Vagina (tissue), 2 donors: Measurements from ENCODE around the gene KLHL40. TPM values are rescaled to one million over a fixed set of nuclear protein-coding genes. Genes with fewer than 3 reads are reported as not detected.

Experiments
- DNase-seq, 2 donors: peaks; one replicate each; pipeline ENCODE4 v3.0.0-alpha.2; 2017; ENCODE audit errors: extremely low spot score in 2 of 2
- H3K27ac ChIP-seq: fragments of 200-600 bp; sonication (generic); one replicate; pipeline ENCODE4 v1.5.1; 2019
- H3K27me3 ChIP-seq: fragments of 200-600 bp; sonication (generic); one replicate; pipeline ENCODE4 v1.5.1; 2019
- H3K36me3 ChIP-seq, 2 donors: fragments of 200-600 bp; sonication (generic); one replicate each; pipeline ENCODE4 v1.5.1; 2017 to 2019
- H3K4me1 ChIP-seq: fragments of 200-600 bp; sonication (generic); one replicate; pipeline ENCODE4 v1.5.1; 2019
- H3K4me3 ChIP-seq, 2 donors: fragments of 200-600 bp; sonication (generic); 1 replicate in 1 of 2; 2 replicates in 1 of 2; pipeline ENCODE4 v1.5.1; 2016 to 2019
- H3K9me3 ChIP-seq: fragments of 200-600 bp; sonication (generic); one replicate; pipeline ENCODE4 v1.5.1; 2019
- CTCF ChIP-seq, 3 experiments: fragments of 450-650 bp in 2 of 3; fragments of 200-600 bp in 1 of 3; sonication (generic) in 1 of 3; IDR thresholded peaks; one replicate each; pipeline ENCODE4 v1.5.1; 2017 to 2019; ENCODE audit warnings: antibody characterized with exemption in 3 of 3, mild to moderate bottlenecking in 2 of 3, moderate library complexity in 2 of 3
- POLR2A ChIP-seq, 2 donors: fragments of 450-650 bp; IDR thresholded peaks; one replicate each; pipeline ENCODE4 v1.6.1; 2017; ENCODE audit warnings: antibody characterized with exemption in 2 of 2, mild to moderate bottlenecking in 2 of 2, moderate library complexity in 2 of 2
- POLR2AphosphoS5 ChIP-seq, 2 donors: sonication (generic); formaldehyde crosslinking; IDR thresholded peaks; one replicate each; pipeline ENCODE4 v1.9.0; 2017; ENCODE audit warnings: antibody characterized with exemption in 2 of 2, mild to moderate bottlenecking in 2 of 2, low read depth in 1 of 2; ENCODE audit not compliant: insufficient read depth in 1 of 2
- intact Hi-C: fragments of 100-400 bp; cut with DNase I; formaldehyde crosslinking; loops from one replicate; pipeline ENCODE4 v1.15.1; 2023
- total RNA-seq: library from RNA; depleted of rRNA; stranded (reverse); fragments of >200 nt; gene quantifications from one replicate; pipeline ENCODE4 v1.2.3, GENCODE V29; 2016

Gene KLHL40
- total RNA-seq, 1 donor from 2014 or later = not detected

- Histone ChIP-seq H3K27ac (peak overlapping the region; percentile 96), H3K36me3 (peaks cover 0 to 7% of the 10 kb centered on the region in 2 donors), H3K4me3 (peak overlapping the region; percentile 71 to 98), H3K9me3 (no peaks in the 10 kb centered on the region), H3K4me1 (peaks cover 71% of the 10 kb centered on the region), H3K27me3 (no peaks in the 10 kb centered on the region)
- peak in 1 of 2 donors; percentile 87 for DNase-seq
- TF ChIP-seq POLR2AphosphoS5 (IDR thresholded peaks at IDR 0.05; ENCODE audit: insufficient read depth in 1 of 2, low read depth in 1 of 2) (peak in 1 of 2 donors; percentile 64), POLR2A (IDR thresholded peaks at IDR 0.05) (peak in 1 of 2 donors; percentile 53), CTCF (IDR thresholded peaks at IDR 0.05) (no peak)
- intact Hi-C loops = loop anchor here (2.0 kb wide), 1 partner anchor 64 kb away; the partner anchor contains the start of gene SS18L2
Observed at GRCh38 chr3:42654331-42655201, 30.8 kb upstream of the KLHL40 start.

GRCh38 chr3:42655331-42655888, 29.9 kb upstream of the KLHL40 start:
- DNase-seq = peak in 1 of 2 donors; percentile 92
- H3K4me3 ChIP-seq = peak overlapping the region; percentile 71 to 98
- peaks cover 0 to 7% of the 10 kb centered on the region in 2 donors for H3K36me3 ChIP-seq
- H3K27ac ChIP-seq = peak overlapping the region; percentile 96
- no peaks in the 10 kb centered on the region for H3K9me3 ChIP-seq
- TF ChIP-seq POLR2AphosphoS5 (IDR thresholded peaks at IDR 0.05; ENCODE audit: insufficient read depth in 1 of 2, low read depth in 1 of 2) (no peak), POLR2A (IDR thresholded peaks at IDR 0.05) (no peak), CTCF (IDR thresholded peaks at IDR 0.05) (no peak)
- intact Hi-C loops = loop anchor here (2.0 kb wide), 1 partner anchor 65 kb away; the partner anchor contains the start of gene SS18L2
- peaks cover 76% of the 10 kb centered on the region for H3K4me1 ChIP-seq
- H3K27me3 ChIP-seq = no peaks in the 10 kb centered on the region

- DNase-seq = peak in 1 of 2 donors; percentile 84
- Histone ChIP-seq H3K36me3 (peaks cover 0 to 7% of the 10 kb centered on the region in 2 donors), H3K27me3 (no peaks in the 10 kb centered on the region), H3K4me3 (peak overlapping the region in 1 of 2 donors; percentile 98), H3K9me3 (no peaks in the 10 kb centered on the region), H3K27ac (peak overlapping the region; percentile 96), H3K4me1 (peaks cover 73% of the 10 kb centered on the region)
- intact Hi-C loops = loop anchor here (2.0 kb wide), 1 partner anchor 65 kb away; the partner anchor contains the start of gene SS18L2
- TF ChIP-seq CTCF (IDR thresholded peaks at IDR 0.05) (no peak), POLR2AphosphoS5 (IDR thresholded peaks at IDR 0.05; ENCODE audit: insufficient read depth in 1 of 2, low read depth in 1 of 2) (no peak), POLR2A (IDR thresholded peaks at IDR 0.05) (no peak)
Observed at GRCh38 chr3:42655980-42656679, 29.2 kb upstream of the KLHL40 start.

- H3K4me1 ChIP-seq = peaks cover 64% of the 10 kb centered on the region
- H3K27ac ChIP-seq = peak overlapping the region; percentile 96
- no peaks in the 10 kb centered on the region for H3K27me3 ChIP-seq
- TF ChIP-seq POLR2A (IDR thresholded peaks at IDR 0.05) (no peak), POLR2AphosphoS5 (IDR thresholded peaks at IDR 0.05; ENCODE audit: insufficient read depth in 1 of 2, low read depth in 1 of 2) (no peak), CTCF (IDR thresholded peaks at IDR 0.05) (no peak)
- H3K9me3 ChIP-seq = no peaks in the 10 kb centered on the region
- intact Hi-C loops = no loop called here
- peaks cover 0 to 7% of the 10 kb centered on the region in 2 donors for H3K36me3 ChIP-seq
- H3K4me3 ChIP-seq = no peak overlapping the region
- DNase-seq = peak in 1 of 2 donors; percentile 87
Observed at GRCh38 chr3:42656680-42657610, 28.4 kb upstream of the KLHL40 start.
